HG02623 (cell line): ENCODE results near the gene GTF2A1L.

ENCODE experiments used
- ATAC-seq: cut with Tn5 transposase; IDR thresholded peaks from one replicate; pipeline ENCODE4 v1.9.1; 2021; ENCODE audit warnings: moderate library complexity; ENCODE audit not compliant: unreplicated experiment

GTF2A1L gene

DNA sequence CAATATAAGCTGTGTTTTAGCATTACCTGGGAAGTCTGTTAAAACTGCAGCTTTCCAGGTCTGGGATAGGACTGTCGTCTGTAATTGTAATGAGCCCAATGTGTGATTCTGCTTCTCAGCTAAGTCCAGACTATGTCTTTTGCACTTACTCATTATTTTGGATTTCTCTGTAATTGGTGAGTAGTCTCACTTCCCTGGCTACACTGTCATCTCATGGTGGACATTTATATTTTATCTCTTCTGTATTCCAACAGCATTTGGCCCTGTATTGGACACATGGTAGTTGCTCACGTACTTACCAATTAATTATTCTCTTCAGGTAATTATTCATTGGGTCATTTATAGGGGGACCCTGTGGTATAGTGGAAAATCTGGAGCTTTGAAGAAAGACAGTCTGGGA, 109.9 kb downstream of the GTF2A1L start:
- ATAC-seq, result no peak

- no peak for ATAC-seq
Measured at GRCh38 chr2:48728295-48728694, 110.6 kb downstream of the GTF2A1L start.

GRCh38 chr2:48728840-48729239, 111.2 kb downstream of the GTF2A1L start:
- ATAC-seq, result no peak
